IPS-20b (cell line): Measurements from ENCODE around the gene PWWP2B.

Source experiments
- H3K27ac ChIP-seq: one replicate; pipeline ENCODE4 v1.5.1; 2013; ENCODE audit warnings: low read length
- H3K27me3 ChIP-seq: 2 replicates; pipeline ENCODE4 v1.6.1; 2013; ENCODE audit warnings: mild to moderate bottlenecking, low read length, inconsistent platforms; ENCODE audit not compliant: insufficient read depth
- H3K36me3 ChIP-seq: 2 replicates; pipeline ENCODE4 v1.6.1; 2013; ENCODE audit warnings: low read depth, mild to moderate bottlenecking, inconsistent platforms, low read length, moderate library complexity; ENCODE audit not compliant: insufficient read depth
- H3K4me1 ChIP-seq: 2 replicates; pipeline ENCODE4 v1.6.1; 2013; ENCODE audit warnings: mild to moderate bottlenecking, control low read depth, inconsistent platforms, low read length, moderate library complexity; ENCODE audit not compliant: insufficient read depth
- H3K4me3 ChIP-seq: 2 replicates; pipeline ENCODE4 v1.5.1; 2013; ENCODE audit warnings: mild to moderate bottlenecking, low read length, inconsistent platforms
- H3K9ac ChIP-seq: 2 replicates; pipeline ENCODE4 v1.6.1; 2013; ENCODE audit warnings: low read depth, mild to moderate bottlenecking, inconsistent platforms, low read length, moderate library complexity
- H3K9me3 ChIP-seq: 2 replicates; pipeline ENCODE4 v1.6.1; 2013; ENCODE audit warnings: mild to moderate bottlenecking, low read depth, low read length, inconsistent platforms; ENCODE audit not compliant: insufficient read depth

PWWP2B gene

DNA sequence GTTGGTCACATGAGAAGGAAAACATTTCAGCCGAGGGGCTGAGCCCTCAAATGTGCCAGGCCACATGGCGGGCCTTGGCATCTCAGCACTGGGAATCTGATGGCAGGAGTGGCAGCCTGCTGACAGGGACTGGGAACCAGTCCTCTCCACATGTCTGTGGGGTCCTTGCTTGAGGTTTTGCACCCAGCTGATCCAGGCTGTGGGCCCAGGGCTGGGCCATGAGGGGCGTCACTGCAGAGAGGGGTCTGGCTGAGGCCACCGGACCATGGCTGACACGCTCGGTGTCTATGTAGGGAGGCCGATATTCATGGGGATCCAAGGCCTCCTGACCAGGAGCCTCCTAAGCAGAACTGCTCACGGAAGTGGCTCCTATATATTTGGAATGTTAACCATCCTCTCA, 31.0 kb upstream of the PWWP2B start:
- Histone ChIP-seq H3K36me3 (no peaks in the 10 kb centered on the region), H3K9me3 (no peaks in the 10 kb centered on the region), H3K9ac (no peak overlapping the region), H3K4me3 (no peak overlapping the region), H3K27ac (no peak overlapping the region), H3K27me3 (no peaks in the 10 kb centered on the region), H3K4me1 (no peaks in the 10 kb centered on the region)

DNA sequence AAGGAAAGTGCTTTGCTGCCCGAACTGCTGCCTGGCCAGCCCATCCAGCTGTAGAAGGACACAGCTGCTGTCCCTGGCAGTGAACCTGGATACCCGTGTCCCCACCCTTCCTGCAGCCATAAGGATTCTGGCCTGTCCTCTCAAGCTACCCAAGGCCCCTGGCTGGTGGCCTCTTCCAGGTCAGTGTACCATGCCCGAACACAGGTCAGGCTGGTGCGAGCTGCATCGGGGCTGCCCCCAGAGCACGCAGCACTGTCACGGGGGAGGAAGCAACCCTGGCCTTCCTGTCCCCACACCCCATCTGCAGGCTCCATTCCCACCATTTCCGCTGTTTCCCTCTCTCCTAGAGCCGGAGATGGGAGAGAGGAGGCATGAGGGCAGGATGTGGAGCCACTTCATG, 30.5 kb upstream of the PWWP2B start:
- Histone ChIP-seq H3K9me3 (no peaks in the 10 kb centered on the region), H3K27ac (no peak overlapping the region), H3K4me3 (no peak overlapping the region), H3K4me1 (no peaks in the 10 kb centered on the region), H3K27me3 (no peaks in the 10 kb centered on the region), H3K9ac (no peak overlapping the region), H3K36me3 (no peaks in the 10 kb centered on the region)

DNA sequence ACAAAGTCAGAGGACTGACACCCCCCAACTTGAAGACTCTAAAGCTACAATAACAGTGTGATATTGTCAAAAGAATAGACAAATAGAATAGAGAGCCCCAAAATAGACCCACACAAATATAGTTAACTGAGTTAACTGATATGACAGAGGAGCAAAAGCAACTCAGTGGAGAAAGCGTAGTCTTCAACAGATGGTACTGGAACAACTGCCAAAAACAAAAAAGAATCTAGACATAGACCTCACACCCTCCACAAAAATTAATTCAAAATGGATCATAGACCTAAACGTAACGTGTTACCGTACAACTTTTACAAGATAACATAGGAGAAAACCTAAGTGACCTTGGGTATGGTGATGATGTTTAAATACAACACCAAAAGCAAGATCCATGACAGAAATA, 28.6 kb upstream of the PWWP2B start:
- H3K9me3 ChIP-seq, result no peaks in the 10 kb centered on the region
- no peaks in the 10 kb centered on the region for H3K4me1 ChIP-seq
- H3K27me3 ChIP-seq, result no peaks in the 10 kb centered on the region
- H3K27ac ChIP-seq, result no peak overlapping the region
- no peaks in the 10 kb centered on the region for H3K36me3 ChIP-seq
- no peak overlapping the region for H3K4me3 ChIP-seq
- no peak overlapping the region for H3K9ac ChIP-seq

DNA sequence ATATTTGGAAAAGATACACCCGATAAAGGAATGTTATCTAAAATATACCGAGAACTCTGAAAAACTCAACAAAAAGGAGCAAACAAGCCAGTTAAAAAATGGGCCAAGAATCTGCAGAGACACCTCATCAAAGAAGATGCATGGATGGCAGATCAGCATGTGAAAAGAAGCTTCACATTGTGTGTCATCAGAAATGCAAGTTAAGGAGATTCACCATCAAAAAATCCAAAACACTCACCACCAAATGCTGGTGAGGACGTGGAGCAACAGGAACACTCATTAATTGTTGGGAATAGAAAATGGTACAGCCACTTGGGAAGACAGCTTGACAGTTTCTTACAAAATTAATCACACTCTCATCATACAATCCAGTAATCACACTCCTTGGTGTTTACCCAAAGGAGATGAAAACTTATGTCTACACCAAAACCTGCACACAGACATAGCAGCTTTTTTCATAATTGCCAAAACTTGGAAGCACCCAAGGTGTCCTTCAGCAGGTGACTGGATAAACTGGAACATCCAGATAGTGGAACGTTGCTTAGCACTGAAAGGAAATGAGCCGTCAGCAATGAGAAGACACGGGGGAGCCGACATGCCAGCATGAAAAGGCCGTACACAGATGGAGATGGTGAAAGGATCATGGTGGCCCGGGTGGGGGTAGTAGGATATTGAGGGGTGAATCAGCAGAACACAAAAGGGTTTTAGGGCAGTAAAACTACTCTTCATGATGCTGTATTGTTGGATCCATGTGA, 27.9 kb upstream of the PWWP2B start:
- no peak overlapping the region for H3K9ac ChIP-seq
- no peak overlapping the region for H3K4me3 ChIP-seq
- H3K27ac ChIP-seq, result no peak overlapping the region
- no peaks in the 10 kb centered on the region for H3K9me3 ChIP-seq
- no peaks in the 10 kb centered on the region for H3K4me1 ChIP-seq
- H3K27me3 ChIP-seq, result no peaks in the 10 kb centered on the region
- H3K36me3 ChIP-seq, result no peaks in the 10 kb centered on the region

DNA sequence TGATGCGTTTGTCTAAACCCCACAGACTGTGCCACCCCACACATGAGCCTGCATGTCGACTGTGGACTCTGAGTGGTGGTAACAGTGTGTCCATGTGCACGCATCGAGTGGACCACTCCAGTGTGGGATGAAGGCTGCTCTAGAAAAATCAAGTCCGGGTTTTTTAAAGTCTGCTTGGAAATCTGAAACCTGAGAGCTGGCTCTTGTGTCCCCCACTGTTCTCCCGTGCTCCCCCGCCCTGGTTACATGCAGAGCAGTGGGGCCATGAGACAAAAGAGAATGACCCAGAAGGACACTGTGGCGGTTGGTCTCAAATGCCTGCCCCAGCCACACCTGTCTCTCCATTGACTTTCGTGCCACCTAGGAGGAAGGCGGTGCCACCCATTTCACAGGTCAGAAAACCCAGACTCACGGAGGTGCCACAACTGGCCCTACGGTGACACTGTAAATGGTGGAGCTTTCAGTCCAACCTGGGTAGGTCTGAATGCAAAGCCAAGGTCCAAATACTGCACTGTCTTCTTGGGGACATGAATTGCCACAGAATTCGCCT, 27.3 kb upstream of the PWWP2B start:
- H3K4me1 ChIP-seq, result no peaks in the 10 kb centered on the region

DNA sequence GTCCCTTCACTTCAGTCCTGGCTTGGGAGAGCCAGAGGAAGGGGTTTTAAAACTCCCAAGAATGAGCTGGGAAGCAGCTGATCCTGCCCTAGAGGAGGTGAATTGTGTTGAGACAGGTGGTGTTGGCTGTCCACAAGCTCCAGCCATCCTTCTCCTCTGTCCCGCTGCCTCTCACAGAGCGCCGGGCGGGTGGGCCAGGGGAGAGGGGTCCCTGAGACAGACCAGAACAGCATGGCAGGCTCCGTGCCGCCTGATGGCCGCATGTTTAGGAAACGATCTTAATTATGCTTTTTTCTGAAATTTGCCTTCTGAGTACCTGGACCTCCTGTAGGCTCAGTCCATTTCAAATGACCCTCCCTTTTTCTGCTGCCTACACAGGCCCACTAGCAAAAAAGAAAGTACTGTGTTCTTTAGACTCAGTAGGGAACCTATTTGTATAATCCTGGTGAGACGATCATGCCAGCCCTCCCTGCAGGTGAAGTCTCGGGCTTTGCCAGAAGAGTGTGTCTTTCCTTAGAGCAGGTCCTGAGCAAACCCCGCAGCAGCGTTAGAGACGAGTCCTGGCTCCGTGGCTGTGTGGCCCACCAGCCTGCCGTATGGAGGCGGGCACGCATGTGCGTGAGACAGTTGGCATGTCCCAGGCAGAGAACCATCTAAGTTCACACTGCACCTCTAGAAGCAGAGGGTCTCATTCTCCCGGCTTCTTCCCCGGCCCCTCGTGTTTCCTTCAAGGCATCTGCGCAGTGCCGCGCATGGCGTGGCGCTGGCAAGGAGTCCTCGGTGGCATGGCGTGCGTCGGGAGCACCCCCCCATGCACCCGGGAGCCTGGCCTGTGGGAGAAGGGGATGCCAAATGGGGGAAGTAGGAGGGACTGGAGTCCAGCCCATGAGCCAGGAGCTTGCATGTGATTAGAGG, 26.3 kb upstream of the PWWP2B start:
- H3K27ac ChIP-seq, result no peak overlapping the region
- H3K4me3 ChIP-seq, result no peak overlapping the region
- H3K9me3 ChIP-seq, result no peaks in the 10 kb centered on the region
- H3K36me3 ChIP-seq, result no peaks in the 10 kb centered on the region
- no peaks in the 10 kb centered on the region for H3K4me1 ChIP-seq
- no peak overlapping the region for H3K9ac ChIP-seq
- H3K27me3 ChIP-seq, result no peaks in the 10 kb centered on the region

More for the DNA sequence above, 27.3 kb upstream of the PWWP2B start:
- H3K4me3 ChIP-seq, result no peak overlapping the region
- H3K9me3 ChIP-seq, result no peaks in the 10 kb centered on the region
- no peak overlapping the region for H3K27ac ChIP-seq
- no peak overlapping the region for H3K9ac ChIP-seq
- no peaks in the 10 kb centered on the region for H3K27me3 ChIP-seq
- H3K36me3 ChIP-seq, result no peaks in the 10 kb centered on the region

DNA sequence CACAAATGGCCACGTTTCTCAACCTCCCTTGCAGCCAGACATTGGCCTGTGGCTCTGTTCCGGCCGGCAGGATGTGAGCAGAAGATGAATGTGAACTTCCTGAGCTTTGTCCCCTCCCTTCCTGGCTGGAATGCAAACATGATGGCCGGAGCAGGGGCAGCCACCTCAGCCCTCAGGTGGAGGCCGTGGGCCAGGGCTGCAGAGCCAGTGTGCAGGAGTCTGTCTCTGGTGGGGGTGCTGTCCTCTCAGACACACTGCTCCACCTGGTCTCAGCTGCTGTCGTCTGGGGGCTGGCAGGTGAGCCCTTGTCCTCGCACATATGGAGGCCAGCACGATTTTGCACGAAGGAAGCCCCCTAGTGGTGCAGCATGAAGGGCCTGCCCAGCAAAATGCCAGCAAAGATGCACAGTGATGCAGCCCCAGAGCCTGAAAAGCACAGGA, 25.3 kb upstream of the PWWP2B start:
- H3K27ac ChIP-seq, result no peak overlapping the region
- H3K9me3 ChIP-seq, result no peaks in the 10 kb centered on the region
- H3K4me3 ChIP-seq, result no peak overlapping the region
- H3K4me1 ChIP-seq, result no peaks in the 10 kb centered on the region; the same call in 1 of the 2 replicates
- H3K36me3 ChIP-seq, result no peaks in the 10 kb centered on the region
- H3K27me3 ChIP-seq, result no peaks in the 10 kb centered on the region
- H3K9ac ChIP-seq, result no peak overlapping the region

DNA sequence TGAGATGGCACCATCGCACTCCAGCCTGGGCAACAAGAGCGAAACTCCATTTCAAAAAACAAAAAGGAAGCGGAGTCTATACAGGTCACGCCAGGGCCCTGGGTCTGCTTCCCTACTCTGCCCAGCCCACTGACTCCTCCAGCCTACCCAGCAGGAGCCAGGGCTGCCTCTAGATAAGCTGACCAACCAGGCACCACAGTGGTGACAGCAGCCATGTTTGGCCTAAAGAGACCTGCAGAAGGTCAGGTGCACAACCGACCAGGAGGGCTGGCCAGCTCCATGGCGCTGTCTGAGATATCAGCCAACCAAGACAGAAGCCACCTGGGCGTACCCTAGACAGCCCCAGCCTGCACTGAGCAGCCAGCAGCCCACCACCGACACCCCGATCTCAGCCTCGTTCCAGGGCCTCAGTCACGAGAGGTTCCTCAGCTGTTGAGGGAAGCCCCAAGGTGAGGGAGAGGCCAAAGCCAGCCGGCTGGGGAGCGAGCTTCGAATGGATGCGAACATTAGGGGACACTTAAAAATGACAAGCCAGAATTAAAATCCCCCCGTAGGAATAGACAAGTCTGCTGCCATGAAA, 24.4 kb upstream of the PWWP2B start:
- no peaks in the 10 kb centered on the region for H3K36me3 ChIP-seq

DNA sequence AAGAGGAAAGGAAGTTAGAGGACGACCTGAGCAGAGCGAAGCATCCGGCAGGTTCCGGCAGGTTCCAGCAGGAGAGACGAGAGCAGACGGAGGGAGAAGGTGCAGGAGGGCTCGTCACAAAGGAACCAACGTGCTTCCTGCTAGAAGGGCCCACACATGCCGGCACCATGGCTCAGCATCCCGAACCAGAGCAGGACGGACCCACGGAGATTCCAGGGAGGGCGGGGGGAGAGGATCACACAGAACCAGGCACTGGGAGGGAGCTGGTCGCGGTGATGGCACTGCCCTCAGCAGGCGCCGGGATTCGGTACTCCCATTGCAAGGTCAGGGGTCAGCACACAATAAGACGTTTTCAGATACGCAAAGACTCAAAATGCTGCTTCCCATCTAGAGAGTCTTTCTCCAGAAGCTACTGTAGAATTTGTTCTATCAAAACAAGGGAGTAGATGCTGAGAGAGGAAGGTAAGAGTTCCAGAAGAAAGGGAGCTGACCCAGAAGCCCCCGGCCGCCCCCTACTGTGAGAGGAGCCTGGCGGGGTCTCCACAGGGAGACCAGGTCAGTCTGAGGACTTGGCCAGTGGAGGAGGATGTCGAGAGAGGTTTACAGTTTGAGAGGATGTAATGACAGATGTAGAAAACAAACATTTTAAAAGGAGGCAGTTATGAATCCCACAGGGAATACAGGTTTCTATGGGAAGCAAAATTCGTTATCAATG, 23.6 kb upstream of the PWWP2B start:
- Histone ChIP-seq H3K4me1 (no peaks in the 10 kb centered on the region; the same call in 1 of the 2 replicates), H3K27me3 (no peaks in the 10 kb centered on the region), H3K27ac (no peak overlapping the region), H3K9me3 (no peaks in the 10 kb centered on the region), H3K36me3 (no peaks in the 10 kb centered on the region), H3K9ac (no peak overlapping the region), H3K4me3 (no peak overlapping the region)

More for the DNA sequence above, 24.4 kb upstream of the PWWP2B start:
- Histone ChIP-seq H3K27ac (no peak overlapping the region), H3K27me3 (no peaks in the 10 kb centered on the region), H3K4me3 (no peak overlapping the region), H3K9me3 (no peaks in the 10 kb centered on the region), H3K9ac (no peak overlapping the region), H3K4me1 (no peaks in the 10 kb centered on the region; the same call in 1 of the 2 replicates)

DNA sequence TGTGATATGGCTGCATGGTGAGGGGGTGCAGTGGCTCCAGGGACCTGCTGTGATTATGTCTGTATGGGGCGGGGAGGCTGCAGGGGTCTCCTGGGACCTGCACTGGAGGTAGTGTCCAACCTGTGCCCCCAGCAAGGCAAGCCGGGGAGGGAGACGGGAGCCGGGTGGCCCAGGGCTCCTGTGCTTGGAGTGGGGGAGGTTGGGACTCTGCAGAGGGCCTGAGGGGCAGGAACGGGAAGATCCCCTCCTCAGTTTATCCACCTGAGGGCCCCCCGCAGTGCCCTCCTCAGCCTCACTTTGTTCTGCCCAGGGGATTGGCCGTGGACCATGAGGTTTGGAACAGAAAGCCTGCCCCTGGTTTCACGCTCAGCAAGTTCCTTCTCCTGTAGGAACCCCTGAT, 22.8 kb upstream of the PWWP2B start:
- Histone ChIP-seq H3K27ac (no peak overlapping the region), H3K27me3 (no peaks in the 10 kb centered on the region), H3K9me3 (no peaks in the 10 kb centered on the region), H3K36me3 (no peaks in the 10 kb centered on the region), H3K4me1 (no peaks in the 10 kb centered on the region; the same call in 1 of the 2 replicates), H3K9ac (no peak overlapping the region), H3K4me3 (no peak overlapping the region)

DNA sequence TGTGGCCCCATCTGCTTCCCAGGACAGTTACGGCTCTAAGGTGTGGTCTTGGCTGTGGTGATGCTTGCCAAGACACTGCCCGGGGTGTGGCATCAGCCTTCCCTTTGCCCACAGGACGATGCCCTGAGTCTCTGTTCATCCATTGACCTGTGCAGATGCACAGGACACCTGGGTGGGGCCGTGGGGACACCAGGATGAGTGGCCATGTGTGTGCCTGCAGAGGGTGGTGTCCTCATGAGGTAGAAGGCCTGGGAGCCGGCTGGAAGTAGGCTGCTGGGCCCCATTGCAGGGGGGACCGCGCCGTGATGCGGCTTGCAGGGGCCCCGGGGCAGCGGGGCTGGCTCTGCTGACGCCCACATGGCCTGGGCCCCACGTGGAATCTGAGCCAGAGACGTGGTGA, 22.4 kb upstream of the PWWP2B start:
- H3K27me3 ChIP-seq, result no peaks in the 10 kb centered on the region
- no peaks in the 10 kb centered on the region; the same call in 1 of the 2 replicates for H3K4me1 ChIP-seq
- no peak overlapping the region for H3K4me3 ChIP-seq
- H3K9me3 ChIP-seq, result no peaks in the 10 kb centered on the region
- no peaks in the 10 kb centered on the region for H3K36me3 ChIP-seq
- H3K27ac ChIP-seq, result no peak overlapping the region
- H3K9ac ChIP-seq, result no peak overlapping the region
